Measurements from ENCODE around the gene KIF16B. TPM values are rescaled to one million over a fixed set of nuclear protein-coding genes. Genes with fewer than 3 reads are reported as not detected.

KIF16B gene
- total and polyA plus RNA-seq, 2 donors (not counting 3 experiments of a cell fraction or from before 2014, with no cell fraction given), result 2.9 to 8.8 TPM

DNA sequence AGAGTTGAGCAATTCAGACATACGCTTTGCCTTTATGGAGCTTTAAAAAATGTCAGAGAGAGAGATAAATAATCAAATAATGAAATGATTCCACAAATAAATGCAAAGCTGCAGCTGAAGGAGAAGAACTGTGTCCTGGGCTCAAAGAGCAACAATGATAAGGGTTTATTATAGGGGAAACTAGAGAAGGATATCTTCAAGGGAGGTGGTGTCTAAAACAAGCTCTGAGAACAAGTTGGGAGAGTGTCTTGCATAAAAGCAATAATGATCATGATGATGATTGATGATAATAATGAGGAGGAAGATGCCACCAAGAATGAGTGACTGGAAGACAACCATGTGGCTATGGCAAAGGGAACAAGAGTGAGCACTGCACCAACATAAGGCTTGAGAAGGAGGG lies 164.3 kb downstream of the KIF16B start:
- peaks cover 0 to 2% of the 10 kb centered on the region in 2 experiments for H3K36me3 ChIP-seq (ENCODE audit: control insufficient read depth in 2 of 2, extremely low read depth in 1 of 2, insufficient read depth in 2 of 2, low read length in 2 of 2)
- TF ChIP-seq POLR2A (IDR thresholded peaks at IDR 0.05; ENCODE audit: low read depth, low read length) (no peak), EZH2 (IDR thresholded peaks at IDR 0.05; ENCODE audit: borderline replicate concordance, low read depth, low read length, severe bottlenecking) (no peak), POLR2AphosphoS5 (IDR thresholded peaks at IDR 0.05; ENCODE audit: insufficient read depth, low read depth, low read length) (no peak), JUN (IDR thresholded peaks at IDR 0.05; ENCODE audit: borderline replicate concordance, insufficient read depth, insufficient read length, low read depth) (no peak), GATA2 (IDR thresholded peaks at IDR 0.05; ENCODE audit: insufficient read depth, insufficient read length, low read depth, low read length) (no peak), FOS (IDR thresholded peaks at IDR 0.05; ENCODE audit: borderline replicate concordance, insufficient read depth, low read length) (no peak)
- TF ChIP-seq, protein P1, sequence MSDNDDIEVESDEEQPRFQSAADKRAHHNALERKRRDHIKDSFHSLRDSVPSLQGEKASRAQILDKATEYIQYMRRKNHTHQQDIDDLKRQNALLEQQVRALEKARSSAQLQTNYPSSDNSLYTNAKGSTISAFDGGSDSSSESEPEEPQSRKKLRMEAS (IDR thresholded peaks at IDR 0.05; ENCODE audit: insufficient read depth, insufficient read length), result no peak
- TF ChIP-seq, protein P2, sequence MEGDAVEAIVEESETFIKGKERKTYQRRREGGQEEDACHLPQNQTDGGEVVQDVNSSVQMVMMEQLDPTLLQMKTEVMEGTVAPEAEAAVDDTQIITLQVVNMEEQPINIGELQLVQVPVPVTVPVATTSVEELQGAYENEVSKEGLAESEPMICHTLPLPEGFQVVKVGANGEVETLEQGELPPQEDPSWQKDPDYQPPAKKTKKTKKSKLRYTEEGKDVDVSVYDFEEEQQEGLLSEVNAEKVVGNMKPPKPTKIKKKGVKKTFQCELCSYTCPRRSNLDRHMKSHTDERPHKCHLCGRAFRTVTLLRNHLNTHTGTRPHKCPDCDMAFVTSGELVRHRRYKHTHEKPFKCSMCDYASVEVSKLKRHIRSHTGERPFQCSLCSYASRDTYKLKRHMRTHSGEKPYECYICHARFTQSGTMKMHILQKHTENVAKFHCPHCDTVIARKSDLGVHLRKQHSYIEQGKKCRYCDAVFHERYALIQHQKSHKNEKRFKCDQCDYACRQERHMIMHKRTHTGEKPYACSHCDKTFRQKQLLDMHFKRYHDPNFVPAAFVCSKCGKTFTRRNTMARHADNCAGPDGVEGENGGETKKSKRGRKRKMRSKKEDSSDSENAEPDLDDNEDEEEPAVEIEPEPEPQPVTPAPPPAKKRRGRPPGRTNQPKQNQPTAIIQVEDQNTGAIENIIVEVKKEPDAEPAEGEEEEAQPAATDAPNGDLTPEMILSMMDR (IDR thresholded peaks at IDR 0.05; ENCODE audit: extremely low read depth in 1 of 2, insufficient read depth in 1 of 2, low read depth in 1 of 2, low read length in 2 of 2), result no peak
- no peak overlapping the region for H3K9ac ChIP-seq (replicated peaks; ENCODE audit: extremely low read depth, insufficient read depth, low read length)
- no peaks in the 10 kb centered on the region for H3K9me1 ChIP-seq (replicated peaks; ENCODE audit: control insufficient read depth, extremely low read depth, insufficient read depth, low read length)
- no peak for FAIRE-seq
- no peaks in the 10 kb centered on the region for H4K20me1 ChIP-seq (replicated peaks; ENCODE audit: control insufficient read depth, extremely low read depth, insufficient read depth, low read length)
- no peaks in the 10 kb centered on the region for H3K27me3 ChIP-seq (ENCODE audit: control insufficient read depth in 2 of 2, insufficient read depth in 2 of 2, low read length in 2 of 2)
- ChIA-PET CTCF (no interaction called here), POLR2A (no interaction called here)
- DNase-seq (ENCODE audit: low read depth, low spot score), result no peak
- no peaks in the 10 kb centered on the region for H3K9me3 ChIP-seq (replicated peaks; ENCODE audit: control insufficient read depth, insufficient read depth, low read length)
- dilution Hi-C loops (cut with MboI; ENCODE audit: extremely low pct_ligation_motif_present, low sequenced_read_pairs), result no loop called here
- intact Hi-C loops (cut with micrococcal nuclease), result no loop called here
- H3K4me1 ChIP-seq (ENCODE audit: control insufficient read depth, extremely low read depth, insufficient read depth, low read length), result no peaks in the 10 kb centered on the region
- no peak overlapping the region for H3K4me2 ChIP-seq (ENCODE audit: insufficient read depth, low read length)
- no TSS peak for BruUV-seq (replicated peaks)
- no peak overlapping the region for H3K4me3 ChIP-seq (replicated peaks in 1 of 3; ENCODE audit: insufficient read depth in 1 of 3, low read depth in 1 of 3, low read length in 3 of 3)
- H2AFZ ChIP-seq (ENCODE audit: low read depth, low read length), result no peak overlapping the region
- no peaks in the 10 kb centered on the region for H3K79me2 ChIP-seq (ENCODE audit: control insufficient read depth, insufficient read depth, low read length)
- H3K27ac ChIP-seq (ENCODE audit: insufficient read depth, low read depth, low read length), result no peak overlapping the region
